ENCODE data around the gene ELANE. TPM values are rescaled to one million over a fixed set of nuclear protein-coding genes. Genes with fewer than 3 reads are reported as not detected.

ELANE gene
- total RNA-seq, 4 donors from 2014 or later, result 2.4 to 2.8 TPM; not detected in 2

DNA sequence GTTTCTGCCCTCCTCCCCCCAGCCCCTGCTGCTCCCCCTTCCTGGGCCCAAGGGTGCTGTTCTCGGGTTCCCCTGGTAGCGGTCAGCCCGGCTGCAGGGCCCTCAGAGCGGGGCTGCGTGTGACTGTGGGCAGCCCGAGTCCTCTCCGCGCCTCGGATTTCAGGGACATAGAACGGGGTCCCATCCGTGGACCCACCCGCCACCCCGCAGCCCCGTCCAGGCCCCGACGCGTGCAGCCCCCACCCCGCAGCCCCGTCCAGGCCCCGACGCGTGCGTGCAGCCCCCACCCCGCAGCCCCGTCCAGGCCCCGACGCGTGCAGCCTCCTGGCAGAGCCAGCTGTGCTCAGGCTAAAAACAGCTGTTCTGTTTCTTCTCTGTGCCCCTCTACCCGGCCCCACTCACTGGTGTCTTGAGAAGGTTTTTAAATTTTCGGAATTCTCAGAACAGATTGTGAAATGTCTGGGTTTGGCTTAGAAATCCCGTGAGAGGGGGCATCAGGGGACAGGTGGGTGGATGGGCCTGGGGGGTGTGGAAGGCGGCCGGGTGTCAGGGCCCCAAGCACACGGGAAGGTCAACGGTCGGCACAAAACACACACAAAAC is 16.8 kb upstream of the ELANE start:
- TF ChIP-seq CTCF (IDR thresholded peaks at IDR 0.05; ENCODE audit: low read depth), result no peak

DNA sequence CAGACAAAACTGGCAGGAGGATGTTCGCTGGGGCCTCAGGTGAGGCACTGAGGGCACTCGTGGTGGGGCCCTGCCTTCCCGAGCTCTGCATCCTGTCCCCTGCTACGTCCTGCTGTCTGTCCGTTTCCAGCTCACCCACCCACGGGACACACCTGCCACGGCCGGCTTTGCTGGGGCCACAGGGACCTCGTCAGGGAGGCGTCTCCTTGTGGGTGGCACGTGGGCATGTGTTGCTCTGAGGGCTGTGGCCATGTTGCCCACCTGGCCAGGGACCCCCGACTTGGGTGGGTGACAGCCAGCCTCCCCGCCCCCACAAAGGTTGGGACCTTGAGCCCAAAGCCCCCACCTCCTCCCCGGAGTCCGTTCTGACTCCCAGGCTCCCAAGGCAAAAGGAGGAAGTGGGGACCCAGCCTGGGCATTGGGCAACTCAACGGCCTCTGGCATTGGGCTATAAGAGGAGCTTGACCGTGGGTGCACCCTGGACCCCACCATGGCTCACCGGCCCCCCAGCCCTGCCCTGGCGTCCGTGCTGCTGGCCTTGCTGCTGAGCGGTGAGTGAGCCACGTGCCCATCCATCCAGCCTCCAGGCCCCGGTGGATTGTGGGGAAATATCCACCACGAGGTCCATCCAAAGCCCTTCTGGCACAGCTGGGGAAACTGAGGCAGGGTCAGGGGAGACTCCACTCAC is 11.4 kb upstream of the ELANE start, which contains the start of gene PRTN3:
Gene PRTN3, plus strand, starts transcription at position 481 of the 688 bp plus-strand sequence. Its CDS starts 10 bp downstream, at position 491.
- no peak for TF ChIP-seq CTCF (IDR thresholded peaks at IDR 0.05; ENCODE audit: low read depth)

DNA sequence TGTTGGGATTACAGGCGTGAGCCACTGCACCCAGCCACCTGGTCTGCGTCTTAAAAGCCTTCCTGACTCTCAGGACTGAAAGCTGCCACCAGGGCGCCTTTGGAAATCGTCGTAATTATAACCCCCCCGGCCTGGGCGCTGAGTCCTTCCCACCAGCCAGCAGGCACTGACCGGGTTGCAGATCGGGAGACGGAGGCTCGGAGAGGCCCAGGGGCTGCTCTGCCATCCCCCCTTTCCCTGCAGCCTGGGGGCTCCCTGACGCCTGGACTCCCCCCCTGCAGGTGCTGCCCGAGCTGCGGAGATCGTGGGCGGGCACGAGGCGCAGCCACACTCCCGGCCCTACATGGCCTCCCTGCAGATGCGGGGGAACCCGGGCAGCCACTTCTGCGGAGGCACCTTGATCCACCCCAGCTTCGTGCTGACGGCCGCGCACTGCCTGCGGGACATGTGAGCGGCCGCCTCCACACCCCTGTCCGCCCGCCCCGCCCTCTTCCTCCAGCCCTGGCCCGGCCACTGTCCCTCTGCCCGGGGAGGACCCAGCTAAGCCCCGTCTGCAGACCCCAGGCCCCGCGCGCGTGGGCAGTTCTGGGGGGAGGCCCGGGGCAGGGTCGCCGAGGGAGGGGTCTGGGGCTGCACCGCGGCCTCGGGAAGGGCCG is 8.8 kb upstream of the ELANE start:
- no peak for TF ChIP-seq CTCF (IDR thresholded peaks at IDR 0.05; ENCODE audit: low read depth)

- TF ChIP-seq CTCF (IDR thresholded peaks at IDR 0.05; ENCODE audit: low read depth), result no peak
These were observed 8.1 kb upstream of the ELANE start for GRCh38 chr19:843836-844545.

DNA sequence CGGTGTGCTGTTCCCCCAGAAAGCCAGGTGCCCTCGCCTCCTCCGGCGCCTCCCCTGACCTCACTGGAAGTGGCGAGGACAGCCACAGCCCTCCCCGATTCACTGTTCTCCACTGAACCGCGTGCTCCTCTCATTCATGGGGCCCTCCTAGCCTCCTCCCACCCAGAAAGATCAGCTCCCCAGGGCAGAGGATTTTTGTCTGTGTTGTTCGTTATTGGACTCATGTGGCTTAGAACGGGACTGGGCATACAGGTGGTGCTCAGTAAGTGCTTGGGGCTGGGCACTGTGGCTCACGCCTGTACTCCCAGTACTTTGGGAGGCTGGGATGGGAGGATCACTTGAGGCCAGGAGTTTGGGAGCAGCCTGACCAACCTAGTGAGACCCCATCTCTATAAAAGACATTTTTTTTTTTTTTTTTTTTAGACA is 7.5 kb upstream of the ELANE start:
- no peak for TF ChIP-seq CTCF (IDR thresholded peaks at IDR 0.05; ENCODE audit: low read depth)

DNA sequence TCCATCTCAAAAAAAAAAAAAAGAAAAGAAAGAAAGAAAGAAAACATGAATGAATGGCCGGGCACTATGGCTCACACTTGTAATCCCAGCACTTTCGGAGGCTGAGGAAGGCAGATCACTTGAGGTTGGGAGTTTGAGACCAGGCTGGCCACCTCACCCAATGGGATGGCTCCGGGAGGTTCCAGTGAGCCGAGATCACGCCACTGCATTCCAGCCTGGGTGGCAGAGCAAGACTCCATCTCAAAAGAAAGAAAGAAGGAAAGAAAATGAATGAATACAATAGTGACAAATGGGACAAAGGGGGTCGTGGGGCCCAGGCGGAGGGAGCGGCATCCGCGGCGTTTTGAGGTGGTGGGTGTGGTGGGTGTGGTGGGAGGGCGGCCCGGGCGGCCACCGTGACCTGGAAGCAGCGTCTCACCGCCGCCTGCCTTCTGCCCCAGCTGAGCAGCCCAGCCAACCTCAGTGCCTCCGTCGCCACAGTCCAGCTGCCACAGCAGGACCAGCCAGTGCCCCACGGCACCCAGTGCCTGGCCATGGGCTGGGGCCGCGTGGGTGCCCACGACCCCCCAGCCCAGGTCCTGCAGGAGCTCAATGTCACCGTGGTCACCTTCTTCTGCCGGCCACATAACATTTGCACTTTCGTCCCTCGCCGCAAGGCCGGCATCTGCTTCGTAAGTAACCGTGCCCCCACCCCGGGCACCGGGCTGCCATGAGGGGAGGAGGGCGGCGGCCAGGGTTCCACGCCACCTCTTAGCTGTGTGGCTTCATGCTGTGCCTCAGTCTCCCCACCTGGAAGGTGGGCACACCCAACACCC is 6.2 kb upstream of the ELANE start:
- no peak for TF ChIP-seq CTCF (IDR thresholded peaks at IDR 0.05; ENCODE audit: low read depth)
